CD4-positive, alpha-beta T cell treated with Interleukin-6 for 4 hours (primary cell): ENCODE data around the gene BNC2.

Experiments
- DNase-seq: peaks from one replicate; pipeline ENCODE4 v3.0.0-alpha.2; 2020; ENCODE audit warnings: mixed read lengths

BNC2 gene

GRCh38 chr9:16434526-16434925 lies 435.9 kb downstream of the BNC2 start:
- no peak for DNase-seq

GRCh38 chr9:16433494-16433893 lies 437.0 kb downstream of the BNC2 start:
- DNase-seq = no peak

- no peak for DNase-seq
These were observed 438.6 kb downstream of the BNC2 start for GRCh38 chr9:16431666-16432392.

- no peak for DNase-seq
These were observed 440.8 kb downstream of the BNC2 start for GRCh38 chr9:16429671-16430070.

- no peak for DNase-seq
These were observed 442.5 kb downstream of the BNC2 start for GRCh38 chr9:16427873-16428427.

GRCh38 chr9:16426716-16427115 lies 443.8 kb downstream of the BNC2 start:
- DNase-seq = no peak

- DNase-seq = no peak
These were observed 444.8 kb downstream of the BNC2 start for GRCh38 chr9:16425562-16426231.

- DNase-seq = no peak
These were observed 448.4 kb downstream of the BNC2 start for GRCh38 chr9:16422114-16422513.

- DNase-seq = no peak
These were observed 448.9 kb downstream of the BNC2 start for GRCh38 chr9:16421532-16421931.

GRCh38 chr9:16419124-16419523 lies 451.3 kb downstream of the BNC2 start:
- DNase-seq = no peak

GRCh38 chr9:16418721-16419120 lies 451.7 kb downstream of the BNC2 start:
- no peak for DNase-seq

- no peak for DNase-seq
These were observed 452.7 kb downstream of the BNC2 start for GRCh38 chr9:16417749-16418148.

- no peak for DNase-seq
These were observed 453.3 kb downstream of the BNC2 start for GRCh38 chr9:16417161-16417560.

- DNase-seq = no peak
These were observed 456.0 kb downstream of the BNC2 start for GRCh38 chr9:16414451-16414850.

GRCh38 chr9:16413509-16414016 lies 456.9 kb downstream of the BNC2 start:
- no peak for DNase-seq

- no peak for DNase-seq
These were observed 457.7 kb downstream of the BNC2 start for GRCh38 chr9:16412740-16413139.

GRCh38 chr9:16411311-16411710 lies 459.2 kb downstream of the BNC2 start:
- DNase-seq = no peak

- no peak for DNase-seq
These were observed 459.7 kb downstream of the BNC2 start for GRCh38 chr9:16410601-16411280.

- DNase-seq = no peak
These were observed 462.9 kb downstream of the BNC2 start for GRCh38 chr9:16407617-16408016.

GRCh38 chr9:16406526-16407225 lies 463.8 kb downstream of the BNC2 start:
- no peak for DNase-seq

GRCh38 chr9:16405421-16405820 lies 465.0 kb downstream of the BNC2 start:
- DNase-seq = no peak

GRCh38 chr9:16401701-16402100 lies 468.8 kb downstream of the BNC2 start:
- no peak for DNase-seq

GRCh38 chr9:16398691-16399090 lies 471.8 kb downstream of the BNC2 start:
- no peak for DNase-seq
